H9 (cell line): ENCODE data around the gene GTPBP4. TPM values are rescaled to one million over a fixed set of nuclear protein-coding genes. Genes with fewer than 3 reads are reported as not detected.

Source experiments
- DNase-seq: peaks from one replicate; pipeline ENCODE4 v3.0.0-alpha.2; 2017
- H2AFZ ChIP-seq: one replicate; pipeline ENCODE4 v1.6.1; 2013; ENCODE audit warnings: mild to moderate bottlenecking, low read length, control low read depth, moderate library complexity
- H2AK5ac ChIP-seq: 2 replicates; pipeline ENCODE4 v1.6.1; 2013; ENCODE audit warnings: low read length, control low read depth, mixed read lengths; ENCODE audit not compliant: insufficient read length
- H2BK120ac ChIP-seq: one replicate; pipeline ENCODE4 v1.6.1; 2013; ENCODE audit warnings: low read depth, mild to moderate bottlenecking, low read length, control low read depth, inconsistent platforms; ENCODE audit not compliant: poor library complexity, severe bottlenecking
- H2BK12ac ChIP-seq: 2 replicates; pipeline ENCODE4 v1.6.1; 2013; ENCODE audit warnings: low read length, control low read depth, mixed read lengths, low read depth; ENCODE audit not compliant: insufficient read length
- H2BK15ac ChIP-seq: 2 replicates; pipeline ENCODE4 v1.6.1; 2013; ENCODE audit warnings: low read depth, low read length, control low read depth
- H2BK20ac ChIP-seq: one replicate; pipeline ENCODE4 v1.6.1; 2013; ENCODE audit warnings: low read depth, mild to moderate bottlenecking, low read length, control low read depth, inconsistent platforms; ENCODE audit not compliant: poor library complexity, severe bottlenecking
- H2BK5ac ChIP-seq: 2 replicates; pipeline ENCODE4 v1.6.1; 2013; ENCODE audit warnings: low read length, control low read depth, mixed read lengths; ENCODE audit not compliant: insufficient read length
- H3K14ac ChIP-seq: 2 replicates; pipeline ENCODE4 v1.6.1; 2013; ENCODE audit warnings: low read length, control low read depth; ENCODE audit not compliant: insufficient read depth
- H3K18ac ChIP-seq: 2 replicates; pipeline ENCODE4 v1.6.1; 2013; ENCODE audit warnings: low read depth, mild to moderate bottlenecking, mixed read lengths, low read length, control low read depth; ENCODE audit not compliant: insufficient read length
- H3K23ac ChIP-seq: 2 replicates; pipeline ENCODE4 v1.6.1; 2013; ENCODE audit warnings: low read length, control low read depth, mixed read lengths, low read depth; ENCODE audit not compliant: insufficient read length
- H3K23me2 ChIP-seq: 2 replicates; pipeline ENCODE4 v1.6.1; 2013; ENCODE audit warnings: low read depth, mild to moderate bottlenecking, mixed read lengths, low read length, control low read depth; ENCODE audit not compliant: insufficient read length, poor library complexity, severe bottlenecking
- H3K27ac ChIP-seq: 2 replicates; pipeline ENCODE4 v1.5.1; 2013; ENCODE audit warnings: low read length, control low read depth, mixed read lengths, low read depth; ENCODE audit not compliant: insufficient read length
- H3K27me3 ChIP-seq: 2 replicates; pipeline ENCODE4 v1.6.1; 2013; ENCODE audit warnings: low read length, control low read depth, inconsistent platforms; ENCODE audit not compliant: insufficient read depth
- H3K4ac ChIP-seq: 2 replicates; pipeline ENCODE4 v1.6.1; 2013; ENCODE audit warnings: low read depth, mild to moderate bottlenecking, control low read depth, inconsistent platforms, low read length, moderate library complexity
- H3K4me1 ChIP-seq: 2 replicates; pipeline ENCODE4 v1.6.1; 2013; ENCODE audit warnings: low read length, control low read depth, inconsistent platforms; ENCODE audit not compliant: insufficient read depth
- H3K4me2 ChIP-seq: 2 replicates; pipeline ENCODE4 v1.6.1; 2013; ENCODE audit warnings: low read length, control low read depth, mixed read lengths; ENCODE audit not compliant: insufficient read length, insufficient read depth
- H3K56ac ChIP-seq: 2 replicates; pipeline ENCODE4 v1.6.1; 2013; ENCODE audit warnings: low read depth, mild to moderate bottlenecking, mixed read lengths, low read length, control low read depth; ENCODE audit not compliant: insufficient read length
- H3K79me1 ChIP-seq: 2 replicates; pipeline ENCODE4 v1.6.1; 2013; ENCODE audit warnings: low read depth, mild to moderate bottlenecking, moderate library complexity, low read length, control low read depth, inconsistent platforms; ENCODE audit not compliant: insufficient read depth, poor library complexity, severe bottlenecking
- H3K79me2 ChIP-seq: 2 replicates; pipeline ENCODE4 v1.6.1; 2013; ENCODE audit warnings: low read length, control low read depth, inconsistent platforms; ENCODE audit not compliant: insufficient read depth
- H3K9ac ChIP-seq: 2 replicates; pipeline ENCODE4 v1.6.1; 2013; ENCODE audit warnings: low read length, control low read depth, mixed read lengths; ENCODE audit not compliant: insufficient read length; ENCODE audit errors: extremely low read depth
- H3K9me3 ChIP-seq: one replicate; pipeline ENCODE4 v1.6.1; 2013; ENCODE audit warnings: low read depth, low read length, inconsistent platforms; ENCODE audit not compliant: control insufficient read depth
- H3T11ph ChIP-seq: one replicate; pipeline ENCODE4 v1.6.1; 2013; ENCODE audit warnings: mild to moderate bottlenecking, low read length, control low read depth, inconsistent platforms
- H4K20me1 ChIP-seq: one replicate; pipeline ENCODE4 v1.6.1; 2013; ENCODE audit not compliant: control insufficient read depth, insufficient read length, insufficient read depth
- H4K5ac ChIP-seq: 2 replicates; pipeline ENCODE4 v1.6.1; 2013; ENCODE audit warnings: low read depth, mild to moderate bottlenecking, mixed read lengths, low read length, control low read depth; ENCODE audit not compliant: insufficient read length
- H4K8ac ChIP-seq: replicated peaks from 2 replicates; pipeline ENCODE4 v1.6.1; 2013; ENCODE audit warnings: low read length, control low read depth, mixed read lengths, low read depth; ENCODE audit not compliant: insufficient read length
- H4K91ac ChIP-seq: 2 replicates; pipeline ENCODE4 v1.6.1; 2013; ENCODE audit warnings: low read depth, mild to moderate bottlenecking, moderate library complexity, mixed read lengths, low read length, control low read depth; ENCODE audit not compliant: insufficient read length
- H3K27ac Mint-ChIP-seq, 3 experiments: 2 replicates in 2 of 3; 3 replicates in 1 of 3; pipeline ENCODE4 v1.8.0; 2020 to 2021; ENCODE audit warnings: mixed read lengths in 3 of 3, mild to moderate bottlenecking in 1 of 3, moderate library complexity in 1 of 3
- H3K27me3 Mint-ChIP-seq: 2 replicates; pipeline ENCODE4 v1.8.0; 2021; ENCODE audit warnings: low read depth, mild to moderate bottlenecking, moderate library complexity, mixed read lengths
- H3K36me3 Mint-ChIP-seq, 3 experiments: 2 replicates in 2 of 3; 3 replicates in 1 of 3; pipeline ENCODE4 v1.8.0; 2020 to 2021; ENCODE audit warnings: low read depth in 3 of 3, mixed read lengths in 3 of 3; ENCODE audit not compliant: insufficient read depth in 1 of 3
- H3K4me1 Mint-ChIP-seq, 2 experiments: 2 replicates each; pipeline ENCODE4 v1.8.0; 2020; ENCODE audit warnings: mixed read lengths in 2 of 2
- H3K4me3 Mint-ChIP-seq, 2 experiments: 2 replicates in 1 of 2; 3 replicates in 1 of 2; pipeline ENCODE4 v1.8.0; 2020 to 2021; ENCODE audit warnings: mild to moderate bottlenecking in 2 of 2, mixed read lengths in 2 of 2, moderate library complexity in 1 of 2
- H3K9me3 Mint-ChIP-seq, 2 experiments: 2 replicates in 1 of 2; 3 replicates in 1 of 2; pipeline ENCODE4 v1.8.0; 2020; ENCODE audit warnings: mild to moderate bottlenecking in 2 of 2, mixed read lengths in 2 of 2, moderate library complexity in 1 of 2
- CTCF ChIP-seq: fragments of 200-600 bp; sonication (generic); conservative IDR thresholded peaks from 3 replicates; pipeline ENCODE4 v1.8.0; 2021; ENCODE audit warnings: antibody characterized with exemption, mild to moderate bottlenecking
- WGBS: extraction: QIAGEN DNeasy Blood & Tissue Kit; methylation state at CpG from one replicate; pipeline ENCODE4 v1.1.7; 2013; ENCODE audit warnings: missing lambda C conversion rate, low lambda C conversion rate, mixed read lengths; ENCODE audit not compliant: insufficient read length; ENCODE audit errors: extremely low coverage; 5-methylcytosine and 5-hydroxymethylcytosine counted together
- total RNA-seq: library from RNA; stranded (reverse); gene quantifications from 2 replicates; pipeline ENCODE4 v1.2.1, GENCODE V29; 2021

Gene GTPBP4
- total RNA-seq, 1 experiment from 2014 or later: 134 TPM

DNA sequence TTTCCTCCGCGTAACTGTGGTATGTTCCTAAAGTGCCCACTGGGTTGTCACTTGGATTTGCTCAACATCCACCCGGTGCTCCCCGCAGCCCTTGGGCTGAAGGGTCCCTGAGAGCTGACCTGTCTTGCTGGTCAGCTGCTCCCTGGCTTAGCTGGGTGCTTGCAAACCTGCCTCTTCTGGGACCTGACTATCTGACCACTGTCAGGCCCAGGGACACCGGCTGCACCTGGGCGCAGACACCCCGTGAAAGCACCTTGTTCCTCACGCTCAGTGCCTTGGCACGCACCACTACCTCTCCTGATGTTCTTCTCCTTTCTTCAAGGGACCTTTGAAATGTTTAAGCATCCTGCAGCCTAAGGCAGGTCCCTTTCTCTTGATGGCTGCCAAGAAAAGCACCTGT is 30.1 kb upstream of the GTPBP4 start:
- Mint-ChIP-seq H3K27ac (no peak overlapping the region), H3K4me3 (no peak overlapping the region), H3K36me3 (peaks cover 0 to 2% (median 0%) of the 10 kb centered on the region in 3 experiments; a peak in 1 of 7 replicates), H3K4me1 (peaks cover 0 to 5% of the 10 kb centered on the region in 2 experiments; a peak in 1 of 4 replicates), H3K9me3 (peaks cover 0 to 2% of the 10 kb centered on the region in 2 experiments; a peak in 1 of 5 replicates), H3K27me3 (peaks cover 23% of the 10 kb centered on the region)
- Histone ChIP-seq H3K18ac (no peak overlapping the region), H2BK5ac (no peak overlapping the region), H2BK20ac (no peak overlapping the region), H4K8ac (no peak overlapping the region), H2BK120ac (no peak overlapping the region), H2BK15ac (no peak overlapping the region), H3K56ac (no peak overlapping the region), H3K9me3 (no peaks in the 10 kb centered on the region), H3K27me3 (no peaks in the 10 kb centered on the region), H3K4me2 (no peak overlapping the region), H3K23me2 (no peaks in the 10 kb centered on the region), H3K79me1 (no peaks in the 10 kb centered on the region), H3K23ac (no peak overlapping the region), H3K27ac (no peak overlapping the region), H2AFZ (no peak overlapping the region), H4K20me1 (no peaks in the 10 kb centered on the region), H3K4ac (no peak overlapping the region), H2AK5ac (no peak overlapping the region), H3K79me2 (no peaks in the 10 kb centered on the region), H4K91ac (no peak overlapping the region), H4K5ac (no peak overlapping the region), H3K9ac (no peak overlapping the region), H3T11ph (no peak overlapping the region), H2BK12ac (no peak overlapping the region), H3K4me1 (no peaks in the 10 kb centered on the region), H3K14ac (no peak overlapping the region)
- DNase-seq: no peak
- WGBS: no CpG with 5 or more reads among the region's 9 CpGs
- TF ChIP-seq CTCF: no peak
